DOHH2 (cell line): ENCODE results near the gene LRRC8B.

Experiments used
- EZH2phosphoT487 ChIP-seq: fragments of 200-600 bp; sonication (generic); IDR thresholded peaks from 2 replicates; pipeline ENCODE4 v1.6.1; 2017; ENCODE audit warnings: borderline replicate concordance, mild to moderate bottlenecking, antibody characterized with exemption, low read length, moderate library complexity, mixed read lengths
- TF ChIP-seq, protein P1 (sequence below): fragments of 200-600 bp; sonication (generic); IDR thresholded peaks from one replicate; pipeline ENCODE4 v1.5.1; 2014; ENCODE audit warnings: antibody characterized with exemption, mild to moderate bottlenecking, low read depth, low read length; ENCODE audit not compliant: poor library complexity, severe bottlenecking

DNA sequence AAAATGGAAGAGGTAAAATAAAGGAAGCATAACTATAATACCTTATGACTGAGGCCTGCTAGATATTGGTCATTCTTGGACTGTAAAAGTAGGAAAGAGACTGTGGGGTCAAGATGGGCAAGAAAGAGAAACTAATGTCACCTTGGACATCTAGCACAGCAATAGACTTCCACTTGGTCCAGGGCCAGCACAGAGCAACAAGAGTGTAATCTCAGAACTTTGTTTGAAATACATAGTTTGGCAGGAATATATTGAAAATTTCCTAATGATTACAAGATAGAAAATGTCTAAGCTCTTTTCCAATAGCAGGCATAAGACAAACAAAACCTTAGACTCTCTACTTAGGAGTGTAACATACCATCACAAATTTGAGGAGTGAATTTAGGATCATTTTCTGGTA lies 112.9 kb downstream of the LRRC8B start:
- TF ChIP-seq, protein P1, sequence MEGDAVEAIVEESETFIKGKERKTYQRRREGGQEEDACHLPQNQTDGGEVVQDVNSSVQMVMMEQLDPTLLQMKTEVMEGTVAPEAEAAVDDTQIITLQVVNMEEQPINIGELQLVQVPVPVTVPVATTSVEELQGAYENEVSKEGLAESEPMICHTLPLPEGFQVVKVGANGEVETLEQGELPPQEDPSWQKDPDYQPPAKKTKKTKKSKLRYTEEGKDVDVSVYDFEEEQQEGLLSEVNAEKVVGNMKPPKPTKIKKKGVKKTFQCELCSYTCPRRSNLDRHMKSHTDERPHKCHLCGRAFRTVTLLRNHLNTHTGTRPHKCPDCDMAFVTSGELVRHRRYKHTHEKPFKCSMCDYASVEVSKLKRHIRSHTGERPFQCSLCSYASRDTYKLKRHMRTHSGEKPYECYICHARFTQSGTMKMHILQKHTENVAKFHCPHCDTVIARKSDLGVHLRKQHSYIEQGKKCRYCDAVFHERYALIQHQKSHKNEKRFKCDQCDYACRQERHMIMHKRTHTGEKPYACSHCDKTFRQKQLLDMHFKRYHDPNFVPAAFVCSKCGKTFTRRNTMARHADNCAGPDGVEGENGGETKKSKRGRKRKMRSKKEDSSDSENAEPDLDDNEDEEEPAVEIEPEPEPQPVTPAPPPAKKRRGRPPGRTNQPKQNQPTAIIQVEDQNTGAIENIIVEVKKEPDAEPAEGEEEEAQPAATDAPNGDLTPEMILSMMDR: no peak
- TF ChIP-seq EZH2phosphoT487: no peak
